IMR-90 (cell line): Measurements from ENCODE around the gene FAM98B. TPM values are rescaled to one million over a fixed set of nuclear protein-coding genes. Genes with fewer than 3 reads are reported as not detected.

Experiments used
- CTCF ChIP-seq: conservative IDR thresholded peaks from 2 replicates; pipeline ENCODE4 v1.5.1; 2012; ENCODE audit warnings: mild to moderate bottlenecking, low read depth, low read length, improper control_type of control experiment
- FOS ChIP-seq: fragments of 150-350 bp; IDR thresholded peaks from 2 replicates; pipeline ENCODE4 v1.6.1; 2016; ENCODE audit warnings: low read depth, low read length
- MAZ ChIP-seq: IDR thresholded peaks from 2 replicates; pipeline ENCODE4 v1.6.1; 2012; ENCODE audit warnings: low read depth, mild to moderate bottlenecking, low read length, improper control_type of control experiment, moderate library complexity, borderline replicate concordance
- polyA plus RNA-seq, 3 experiments: library from polyadenylated mRNA; depleted of rRNA; stranded (reverse); fragments of >200 nt; gene quantifications; 2 replicates each; pipeline ENCODE4 v1.2.3, GENCODE V29; 2012; ENCODE audit warnings: low replicate concordance in 1 of 3
- total RNA-seq: library from RNA; depleted of rRNA; stranded (reverse); fragments of >200 nt; gene quantifications from 2 replicates; pipeline ENCODE4 v1.2.3, GENCODE V29; 2012

Gene FAM98B
- total and polyA plus RNA-seq, 2 of the 4 experiments (the other 2 are of a cell fraction), result 2.7 to 12.2 TPM

- TF ChIP-seq MAZ (peak; percentile 66; the same call in 1 of the 2 replicates), CTCF (0 out of 2 replicates have a peak, but pooled peaks have one; percentile 2), FOS (0 out of 2 replicates have a peak, but pooled peaks have one; percentile 29)
Measured at GRCh38 chr15:38453971-38454695, at the start of gene FAM98B (continued).
